Endothelial cell of hepatic sinusoid (primary cell): ENCODE results near the gene DOK7.

Experiments
- in situ Hi-C: cut with HindIII; loops from 2 replicates; pipeline ENCODE4 v1.10.0; 2017; ENCODE audit warnings: low sequenced_read_pairs

DOK7 gene

GRCh38 chr4:3472411-3473141 is 9.5 kb downstream of the DOK7 start:
- in situ Hi-C loops = loop anchor here (5.0 kb wide), 1 partner anchor 35 kb away; no protein-coding TSS in a partner anchor

- in situ Hi-C loops = loop anchor here (5.0 kb wide), 1 partner anchor 36 kb away; no protein-coding TSS in a partner anchor
Observed at GRCh38 chr4:3473181-3473950, 10.3 kb downstream of the DOK7 start.

- in situ Hi-C loops = loop anchor here (5.0 kb wide), 1 partner anchor 37 kb away; no protein-coding TSS in a partner anchor
Observed at GRCh38 chr4:3473996-3474765, 11.1 kb downstream of the DOK7 start.

GRCh38 chr4:3475041-3475712 is 12.1 kb downstream of the DOK7 start:
- in situ Hi-C loops = no loop called here

GRCh38 chr4:3475713-3476260 is 12.7 kb downstream of the DOK7 start:
- in situ Hi-C loops = no loop called here

- in situ Hi-C loops = no loop called here
Observed at GRCh38 chr4:3476341-3476747, 13.2 kb downstream of the DOK7 start.

- in situ Hi-C loops = no loop called here
Observed at GRCh38 chr4:3476936-3477749, 14.0 kb downstream of the DOK7 start.

- in situ Hi-C loops = no loop called here
Observed at GRCh38 chr4:3477750-3478430, 14.8 kb downstream of the DOK7 start.

- in situ Hi-C loops = no loop called here
Observed at GRCh38 chr4:3478446-3479357, 15.6 kb downstream of the DOK7 start.

- in situ Hi-C loops = no loop called here
Observed at GRCh38 chr4:3479358-3480101, 16.4 kb downstream of the DOK7 start.

GRCh38 chr4:3480528-3481112 is 17.5 kb downstream of the DOK7 start:
- in situ Hi-C loops = no loop called here

GRCh38 chr4:3481113-3481531 is 18.0 kb downstream of the DOK7 start:
- in situ Hi-C loops = no loop called here

- in situ Hi-C loops = no loop called here
Observed at GRCh38 chr4:3481783-3482393, 18.8 kb downstream of the DOK7 start.

- in situ Hi-C loops = no loop called here
Observed at GRCh38 chr4:3482707-3483106, 19.6 kb downstream of the DOK7 start.

GRCh38 chr4:3483471-3483921 is 20.4 kb downstream of the DOK7 start:
- in situ Hi-C loops = no loop called here
